OCI-LY3 (cell line): ENCODE results near the gene UGT2B7.

Experiments used
- H2AFZ ChIP-seq: fragments of 200-600, 300-600 bp; shearing (Covaris generic); 2 replicates; pipeline ENCODE4 v1.6.0; 2014; ENCODE audit warnings: antibody characterized with exemption, low read depth, low read length
- H3K27ac ChIP-seq: fragments of 200-600, 300-600 bp; sonication (generic); 2 replicates; pipeline ENCODE4 v1.5.1; 2014; ENCODE audit warnings: mild to moderate bottlenecking, low read length, moderate library complexity, mixed read lengths
- H3K27me3 ChIP-seq: fragments of 200-600, 300-600 bp; sonication (generic); 2 replicates; pipeline ENCODE4 v1.6.1; 2014; ENCODE audit warnings: low read depth, low read length, mixed read lengths
- H3K36me3 ChIP-seq: fragments of 200-600, 300-600 bp; sonication (generic); replicated peaks from 2 replicates; pipeline ENCODE3; 2014; ENCODE audit warnings: low read depth, low read length, mixed read lengths
- H3K4me1 ChIP-seq: fragments of 300-600, 200-600 bp; sonication (generic); 2 replicates; pipeline ENCODE4 v1.6.1; 2014; ENCODE audit warnings: low read length, mixed read lengths
- H3K4me2 ChIP-seq: fragments of 200-600, 300-600 bp; sonication (generic); 2 replicates; pipeline ENCODE4 v1.6.1; 2014; ENCODE audit warnings: low read length, mixed read lengths
- H3K4me3 ChIP-seq: fragments of 300-600, 200-600 bp; sonication (generic); 2 replicates; pipeline ENCODE4 v1.5.1; 2014; ENCODE audit warnings: antibody characterized with exemption, mild to moderate bottlenecking, low read length, moderate library complexity
- H3K79me2 ChIP-seq: fragments of 300-600, 200-600 bp; shearing (Covaris generic); 2 replicates; pipeline ENCODE4 v1.6.1; 2014; ENCODE audit warnings: mild to moderate bottlenecking, low read length, mixed read lengths
- H3K9ac ChIP-seq: fragments of 300-600, 200-600 bp; shearing (Covaris generic); 2 replicates; pipeline ENCODE4 v1.6.0; 2014; ENCODE audit warnings: mild to moderate bottlenecking, low read length, moderate library complexity
- H3K9me3 ChIP-seq: fragments of 200-600, 300-600 bp; shearing (Covaris generic); 2 replicates; pipeline ENCODE4 v1.6.1; 2014; ENCODE audit warnings: low read length, mixed read lengths; ENCODE audit not compliant: insufficient read depth
- H4K20me1 ChIP-seq: fragments of 200-600, 300-600 bp; sonication (generic); 2 replicates; pipeline ENCODE4 v1.6.1; 2016; ENCODE audit warnings: low read length, mixed read lengths; ENCODE audit not compliant: insufficient read depth
- EZH2phosphoT487 ChIP-seq: fragments of 200-600 bp; shearing (Covaris generic); IDR thresholded peaks from 2 replicates; pipeline ENCODE4 v1.6.1; 2018; ENCODE audit warnings: antibody characterized with exemption, mixed run types, low read depth
- TF ChIP-seq, protein P1 (sequence below): fragments of 200-600, 300-600 bp; sonication (generic); IDR thresholded peaks from 2 replicates; pipeline ENCODE4 v1.5.1; 2014; ENCODE audit warnings: antibody characterized with exemption, low read length, low read depth

UGT2B7 gene

GRCh38 chr4:69054578-69055200, 41.6 kb upstream of the UGT2B7 start:
- H3K9ac ChIP-seq = no peak overlapping the region
- H3K9me3 ChIP-seq = no peaks in the 10 kb centered on the region
- no peak overlapping the region for H3K4me2 ChIP-seq
- no peaks in the 10 kb centered on the region for H3K79me2 ChIP-seq
- H4K20me1 ChIP-seq = no peaks in the 10 kb centered on the region
- TF ChIP-seq, protein P1, sequence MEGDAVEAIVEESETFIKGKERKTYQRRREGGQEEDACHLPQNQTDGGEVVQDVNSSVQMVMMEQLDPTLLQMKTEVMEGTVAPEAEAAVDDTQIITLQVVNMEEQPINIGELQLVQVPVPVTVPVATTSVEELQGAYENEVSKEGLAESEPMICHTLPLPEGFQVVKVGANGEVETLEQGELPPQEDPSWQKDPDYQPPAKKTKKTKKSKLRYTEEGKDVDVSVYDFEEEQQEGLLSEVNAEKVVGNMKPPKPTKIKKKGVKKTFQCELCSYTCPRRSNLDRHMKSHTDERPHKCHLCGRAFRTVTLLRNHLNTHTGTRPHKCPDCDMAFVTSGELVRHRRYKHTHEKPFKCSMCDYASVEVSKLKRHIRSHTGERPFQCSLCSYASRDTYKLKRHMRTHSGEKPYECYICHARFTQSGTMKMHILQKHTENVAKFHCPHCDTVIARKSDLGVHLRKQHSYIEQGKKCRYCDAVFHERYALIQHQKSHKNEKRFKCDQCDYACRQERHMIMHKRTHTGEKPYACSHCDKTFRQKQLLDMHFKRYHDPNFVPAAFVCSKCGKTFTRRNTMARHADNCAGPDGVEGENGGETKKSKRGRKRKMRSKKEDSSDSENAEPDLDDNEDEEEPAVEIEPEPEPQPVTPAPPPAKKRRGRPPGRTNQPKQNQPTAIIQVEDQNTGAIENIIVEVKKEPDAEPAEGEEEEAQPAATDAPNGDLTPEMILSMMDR = no peak
- TF ChIP-seq EZH2phosphoT487 = no peak
- H3K4me3 ChIP-seq = no peak overlapping the region
- no peak overlapping the region for H2AFZ ChIP-seq
- no peaks in the 10 kb centered on the region for H3K27me3 ChIP-seq
- no peak overlapping the region for H3K27ac ChIP-seq
- H3K36me3 ChIP-seq = no peaks in the 10 kb centered on the region
- H3K4me1 ChIP-seq = peaks cover 20% of the 10 kb centered on the region

DNA sequence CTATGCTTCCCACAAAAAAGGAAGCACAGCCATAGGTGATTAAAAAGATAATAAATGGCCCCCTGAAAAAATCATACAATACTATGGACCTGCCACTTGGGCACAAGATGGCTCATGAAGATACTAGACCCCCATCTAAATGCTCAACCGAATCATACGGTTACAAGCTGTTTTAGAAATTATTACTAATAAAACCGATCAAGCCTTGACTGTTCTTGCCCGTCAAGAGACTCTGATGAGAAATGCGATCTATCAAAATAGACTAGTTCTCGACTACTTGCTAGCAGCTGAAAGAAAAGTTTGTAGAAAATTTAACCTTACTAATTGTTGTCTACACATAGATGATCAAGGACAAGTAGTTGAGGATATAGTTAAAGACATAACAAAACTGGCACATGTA, 40.1 kb upstream of the UGT2B7 start:
- Histone ChIP-seq H3K27me3 (no peaks in the 10 kb centered on the region), H3K4me2 (no peak overlapping the region), H3K27ac (no peak overlapping the region), H3K4me1 (peaks cover 20% of the 10 kb centered on the region), H3K4me3 (no peak overlapping the region), H3K36me3 (no peaks in the 10 kb centered on the region), H2AFZ (no peak overlapping the region), H3K9me3 (no peaks in the 10 kb centered on the region), H4K20me1 (no peaks in the 10 kb centered on the region), H3K9ac (no peak overlapping the region), H3K79me2 (no peaks in the 10 kb centered on the region)
- TF ChIP-seq, protein P1 = no peak
- no peak for TF ChIP-seq EZH2phosphoT487

GRCh38 chr4:69056921-69057550, 39.2 kb upstream of the UGT2B7 start:
- Histone ChIP-seq H3K9me3 (no peaks in the 10 kb centered on the region), H3K27me3 (no peaks in the 10 kb centered on the region), H2AFZ (no peak overlapping the region), H3K27ac (no peak overlapping the region), H3K36me3 (no peaks in the 10 kb centered on the region), H3K4me3 (peak overlapping the region; percentile 52), H3K4me1 (peaks cover 20% of the 10 kb centered on the region), H3K79me2 (no peaks in the 10 kb centered on the region), H3K9ac (no peak overlapping the region), H3K4me2 (peak overlapping the region; percentile 57), H4K20me1 (no peaks in the 10 kb centered on the region)
- TF ChIP-seq, protein P1 = no peak
- no peak for TF ChIP-seq EZH2phosphoT487

GRCh38 chr4:69057620-69058409, 38.5 kb upstream of the UGT2B7 start:
- H4K20me1 ChIP-seq = no peaks in the 10 kb centered on the region
- H3K9me3 ChIP-seq = no peaks in the 10 kb centered on the region
- H2AFZ ChIP-seq = peak overlapping the region; percentile 75; the same call in 1 of the 2 replicates
- no peaks in the 10 kb centered on the region for H3K27me3 ChIP-seq
- no peak overlapping the region for H3K9ac ChIP-seq
- TF ChIP-seq EZH2phosphoT487 = no peak
- TF ChIP-seq, protein P1 = no peak
- H3K4me3 ChIP-seq = peak overlapping the region; percentile 52
- no peaks in the 10 kb centered on the region for H3K79me2 ChIP-seq
- H3K4me2 ChIP-seq = peak overlapping the region; percentile 57
- peaks cover 20% of the 10 kb centered on the region for H3K4me1 ChIP-seq
- no peaks in the 10 kb centered on the region for H3K36me3 ChIP-seq
- no peak overlapping the region for H3K27ac ChIP-seq
